HG02840 (cell line): ENCODE measurements around the gene CPNE2.
A peak's percentile ranks its signal among the peaks of the same experiment; 100 is the strongest.
"Not testable (repeated sequence)": the region's sequence is repeated elsewhere in the genome, so short reads cannot be mapped to it uniquely, and the experiment has no call there.

Experiments
- ATAC-seq: cut with Tn5 transposase; IDR thresholded peaks from one replicate; pipeline ENCODE4 v1.9.1; 2021; ENCODE audit warnings: mild to moderate bottlenecking, moderate library complexity, moderate number of reproducible peaks; ENCODE audit not compliant: unreplicated experiment, low FRiP score

CPNE2 gene

GRCh38 chr16:57163842-57164241, 71.5 kb downstream of the CPNE2 start:
- no peak for ATAC-seq

- ATAC-seq: no peak
Observed at GRCh38 chr16:57165483-57165882, 73.1 kb downstream of the CPNE2 start.

GRCh38 chr16:57165938-57166337, 73.6 kb downstream of the CPNE2 start:
- ATAC-seq: no peak

DNA sequence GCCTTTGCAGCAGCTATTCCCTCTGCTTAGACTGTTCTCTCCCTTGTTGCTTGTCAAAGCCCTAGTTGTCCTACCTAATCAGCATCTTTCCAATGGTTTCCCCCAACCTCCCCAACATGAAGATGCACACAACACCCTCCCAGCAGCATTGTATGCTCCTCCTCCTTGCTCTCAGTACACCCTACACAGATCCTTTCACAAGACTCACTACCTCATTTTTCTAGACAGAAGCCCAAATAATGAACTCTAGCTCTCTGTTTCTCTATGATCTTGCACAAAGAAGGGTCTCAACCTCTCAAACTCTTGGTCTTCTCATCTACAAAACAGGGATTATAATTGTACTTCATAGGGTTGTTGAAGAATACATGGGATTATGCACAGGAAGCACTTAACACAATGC, 74.1 kb downstream of the CPNE2 start:
- ATAC-seq: no peak

DNA sequence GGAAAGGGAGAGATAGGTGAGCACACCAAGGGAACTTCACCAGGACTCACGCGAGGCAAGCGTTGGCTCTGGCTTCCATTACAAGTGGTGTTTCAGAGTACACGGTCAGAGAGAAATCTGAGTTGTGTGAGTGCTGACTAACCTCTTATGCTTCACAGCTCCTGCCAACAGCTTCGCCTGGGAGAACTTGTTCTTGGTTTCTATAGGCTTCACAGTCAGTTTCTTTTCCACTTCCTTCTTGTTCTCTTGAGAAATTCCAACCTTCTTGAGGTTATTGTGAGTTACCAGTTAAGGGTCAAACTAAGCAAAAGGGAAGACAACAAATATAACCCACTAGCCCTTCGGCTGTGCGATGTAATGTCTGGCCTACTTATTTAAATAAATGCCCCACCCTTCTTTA, 74.6 kb downstream of the CPNE2 start:
- ATAC-seq: no peak

DNA sequence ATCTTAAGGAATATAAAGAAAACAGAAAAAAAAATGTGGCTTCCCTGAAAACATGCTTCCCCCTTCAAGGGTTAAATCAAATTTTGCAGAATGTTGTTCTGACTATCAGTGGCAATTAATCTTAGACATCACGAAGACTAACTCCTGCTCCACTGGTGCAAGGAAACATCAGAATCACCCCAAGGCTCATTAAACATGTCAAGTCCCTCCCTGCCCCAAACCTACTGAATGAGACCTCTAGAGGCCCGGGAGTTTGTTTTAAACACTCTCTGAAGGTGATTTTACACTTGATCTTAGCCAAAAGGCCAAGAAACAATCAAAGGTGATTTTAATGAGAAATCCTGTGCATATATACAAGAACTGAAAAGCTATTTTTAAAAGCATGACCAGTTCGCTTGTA, 75.2 kb downstream of the CPNE2 start:
- ATAC-seq: no peak

- ATAC-seq: no peak
Observed at GRCh38 chr16:57167953-57168352, 75.6 kb downstream of the CPNE2 start.

GRCh38 chr16:57169327-57169726, 76.9 kb downstream of the CPNE2 start:
- no peak for ATAC-seq

DNA sequence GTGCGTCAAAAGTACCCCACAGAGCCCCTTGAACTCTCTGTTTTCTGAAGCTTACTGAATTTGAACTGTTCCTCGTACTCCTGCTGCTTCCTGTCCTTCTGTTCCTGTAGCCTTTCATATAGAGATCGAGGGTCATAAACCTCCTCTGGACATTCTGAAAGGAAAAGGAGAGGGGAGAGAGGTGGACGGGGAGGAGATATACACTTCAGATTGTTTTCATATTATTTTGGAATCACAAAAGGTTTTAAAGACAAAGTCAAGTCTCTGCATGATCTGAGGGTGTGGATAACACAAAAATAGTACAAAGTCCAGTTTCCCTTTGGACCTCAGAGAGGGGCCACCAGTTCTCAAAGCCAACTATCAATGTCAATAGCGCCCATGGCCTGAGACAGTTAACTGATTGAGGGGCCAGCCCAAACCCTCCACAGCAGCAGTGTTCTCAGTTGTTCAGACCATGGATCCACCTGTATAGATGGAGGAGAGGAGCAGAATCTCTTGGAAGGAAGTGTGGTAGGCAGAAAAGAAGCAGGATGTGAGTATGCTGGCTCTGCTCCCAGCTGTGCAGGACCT, 80.4 kb downstream of the CPNE2 start:
- ATAC-seq: no peak

DNA sequence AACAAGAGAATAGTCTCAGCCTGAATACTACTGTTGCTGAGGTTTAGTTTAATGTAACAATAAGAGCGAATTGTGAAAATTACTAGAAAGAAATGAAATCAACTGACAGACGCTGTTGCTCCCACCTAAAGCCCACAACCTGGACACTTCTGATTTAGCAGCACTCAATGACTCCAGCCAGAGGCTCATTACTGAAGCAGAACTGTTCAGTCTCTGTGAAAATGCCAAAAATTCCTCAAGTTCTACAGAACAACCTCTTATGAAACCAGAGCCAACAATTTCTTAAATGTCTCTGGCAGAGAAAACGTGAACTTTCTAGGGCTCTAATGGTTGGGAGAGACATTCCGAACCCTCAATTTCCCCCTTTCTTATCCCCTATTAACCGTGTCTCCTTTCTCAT, 83.5 kb downstream of the CPNE2 start:
- ATAC-seq: no peak

DNA sequence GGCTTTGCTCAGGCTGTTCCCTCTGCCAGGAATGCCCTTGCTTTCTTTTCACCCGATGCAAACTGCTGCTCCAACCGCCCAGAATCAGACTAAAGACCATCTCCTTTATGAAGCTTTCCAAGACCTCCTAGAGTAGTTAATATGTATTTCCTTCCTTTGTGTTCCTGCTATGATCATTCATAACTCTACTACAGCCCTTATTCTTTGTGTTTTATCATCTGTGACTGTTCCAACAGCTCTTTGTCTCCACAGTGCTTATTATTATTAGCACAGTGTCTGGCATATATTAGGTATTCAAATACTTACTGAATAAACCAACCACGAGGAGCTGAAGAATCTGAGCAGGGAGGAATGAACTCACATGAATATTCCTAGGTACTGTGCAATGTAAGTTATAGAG, 85.8 kb downstream of the CPNE2 start:
- ATAC-seq: no peak

GRCh38 chr16:57178793-57179212, 86.4 kb downstream of the CPNE2 start:
- no peak for ATAC-seq

GRCh38 chr16:57179215-57179828, 86.9 kb downstream of the CPNE2 start:
- no peak for ATAC-seq

GRCh38 chr16:57184113-57184512, 91.7 kb downstream of the CPNE2 start:
- ATAC-seq: no peak

- ATAC-seq: no peak
Observed at GRCh38 chr16:57184887-57185445, 92.6 kb downstream of the CPNE2 start.

DNA sequence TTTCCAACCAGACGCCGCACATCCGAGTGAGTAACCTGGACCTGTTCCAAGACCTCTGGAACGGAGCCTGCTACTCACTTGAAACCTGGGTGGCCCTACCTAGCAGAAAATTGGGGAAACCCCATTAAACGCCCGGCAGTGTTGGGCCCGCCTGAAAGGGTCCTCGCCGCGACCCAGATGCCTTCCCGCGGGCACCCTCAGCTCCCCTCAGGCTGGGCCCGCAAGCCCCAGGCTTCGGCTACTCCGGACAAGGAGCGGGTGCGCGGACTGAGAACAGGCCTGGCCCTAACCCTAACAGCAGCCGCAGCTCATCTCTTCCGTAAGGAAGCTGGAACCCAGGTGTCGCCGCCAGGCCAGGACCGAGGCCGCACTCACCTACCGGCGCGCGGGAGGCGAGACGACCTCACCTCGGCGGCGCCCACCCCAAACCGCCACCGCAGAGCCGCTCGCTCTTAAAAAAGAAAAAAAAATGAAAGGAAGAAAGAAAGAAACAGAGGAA, 93.1 kb downstream of the CPNE2 start:
- peak; percentile 32 for ATAC-seq

- peak; percentile 91 for ATAC-seq
Observed at GRCh38 chr16:57185945-57186871, 93.8 kb downstream of the CPNE2 start, which contains the start of the genes PSME3IP1 and RSPRY1. PSME3IP1 (minus strand) TSS chr16:57186039; CDS start chr16:57173854, 12,185 bp downstream. RSPRY1 (plus strand) TSS chr16:57186329; CDS start chr16:57204659, 18,330 bp downstream.

- ATAC-seq: no peak
Observed at GRCh38 chr16:57186872-57187854, 94.8 kb downstream of the CPNE2 start.

- not testable (repeated sequence) for ATAC-seq
Observed at GRCh38 chr16:57187902-57188710, 95.7 kb downstream of the CPNE2 start.
